ENCODE measurements around the gene FAF2.

- TF ChIP-seq IRF3 (IDR thresholded peaks at IDR 0.05) (no peak), SKIL (IDR thresholded peaks at IDR 0.05; ENCODE audit: low read depth, poor library complexity, severe bottlenecking) (no peak), MAX (IDR thresholded peaks at IDR 0.05; ENCODE audit: low read depth, low read length) (no peak), SPI1 (IDR thresholded peaks at IDR 0.05; ENCODE audit: borderline replicate concordance, insufficient read depth, low read depth, low read length) (no peak), KDM1A (IDR thresholded peaks at IDR 0.05; ENCODE audit: borderline replicate concordance) (no peak), ZBTB4 (CRISPR knock-in tag; IDR thresholded peaks at IDR 0.05) (no peak), YY1 (IDR thresholded peaks at IDR 0.05; ENCODE audit: low read depth, low read length) (no peak), REST (IDR thresholded peaks at IDR 0.05; ENCODE audit: low read depth, low read length) (no peak), CTCF (IDR thresholded peaks at IDR 0.05 in 2 of 3, conservative IDR thresholded peaks at IDR 0.05 in 1 of 3; ENCODE audit: control insufficient read depth in 2 of 3, extremely low read depth in 1 of 3, insufficient read depth in 1 of 3, low read depth in 3 of 3, low read length in 3 of 3) (no peak), SMC3 (IDR thresholded peaks at IDR 0.05; ENCODE audit: borderline replicate concordance, low read length) (no peak), MXI1 (IDR thresholded peaks at IDR 0.05; ENCODE audit: low read depth, low read length) (no peak), RFX5 (IDR thresholded peaks at IDR 0.05; ENCODE audit: low read depth, low read length) (no peak)
Observed at GRCh38 chr5:176515396-176515795, 67.2 kb downstream of the FAF2 start.

Data from GM12878 (cell line).